MCF 10A (cell line): ENCODE results near the gene CCDC197. TPM values are rescaled to one million over a fixed set of nuclear protein-coding genes. Genes with fewer than 3 reads are reported as not detected.

Source experiments
- BruUV-seq: library from RNA; stranded (reverse); fragments of 400-500 nt; replicated peaks from 2 replicates; lab custom pipeline; 2021; lab: Mats Ljungman, UMichigan
- CTCF ChIA-PET: fragments of 300-600 bp; sonication (Branson Sonifier 250); formaldehyde crosslinking; extraction: SDS; loops from one replicate; lab custom pipeline; 2021; ENCODE audit warnings: antibody characterized with exemption, inconsistent platforms; lab: Yijun Ruan, JAX
- POLR2A ChIA-PET: fragments of 300-600, 350-650 bp; sonication (Branson Sonifier 250); formaldehyde crosslinking; extraction: SDS; loops from one replicate; lab custom pipeline; 2020; ENCODE audit warnings: antibody characterized with exemption, inconsistent platforms; lab: Yijun Ruan, JAX
- DNase-seq: peaks from one replicate; pipeline ENCODE4 v3.0.0-alpha.2; 2018; ENCODE audit not compliant: unreplicated experiment
- H3K27ac Mint-ChIP-seq: one replicate; pipeline ENCODE4 v1.8.0; 2022; ENCODE audit warnings: mild to moderate bottlenecking, low read depth, mixed read lengths; ENCODE audit not compliant: unreplicated experiment
- H3K27me3 Mint-ChIP-seq: one replicate; pipeline ENCODE4 v1.8.0; 2022; ENCODE audit warnings: mixed read lengths; ENCODE audit not compliant: insufficient read depth, unreplicated experiment
- H3K36me3 Mint-ChIP-seq: one replicate; pipeline ENCODE4 v1.8.0; 2022; ENCODE audit warnings: mild to moderate bottlenecking, moderate library complexity, mixed read lengths; ENCODE audit not compliant: insufficient read depth, unreplicated experiment
- H3K4me1 Mint-ChIP-seq: one replicate; pipeline ENCODE4 v1.8.0; 2022; ENCODE audit warnings: mixed read lengths; ENCODE audit not compliant: insufficient read depth, unreplicated experiment
- H3K4me3 Mint-ChIP-seq: one replicate; pipeline ENCODE4 v1.8.0; 2022; ENCODE audit warnings: mild to moderate bottlenecking, moderate library complexity, mixed read lengths; ENCODE audit not compliant: unreplicated experiment
- H3K9me3 Mint-ChIP-seq: one replicate; pipeline ENCODE4 v1.8.0; 2022; ENCODE audit warnings: mixed read lengths; ENCODE audit not compliant: unreplicated experiment
- CTCF ChIP-seq: fragments of 200-600 bp; IDR thresholded peaks from one replicate; pipeline ENCODE4 v1.8.0; 2022; ENCODE audit warnings: antibody characterized with exemption, mild to moderate bottlenecking; ENCODE audit not compliant: unreplicated experiment
- intact Hi-C: fragments of 100-400 bp; cut with micrococcal nuclease; formaldehyde crosslinking; loops from 2 replicates; pipeline ENCODE4 v1.14.1; 2022
- total RNA-seq: library from RNA; stranded (reverse); gene quantifications from 2 replicates; pipeline ENCODE4 v1.2.3, GENCODE V29; 2022

The CCDC197 gene
- total RNA-seq, 1 experiment from 2014 or later = not detected

GRCh38 chr14:93974833-93975232 is 22.3 kb upstream of the CCDC197 start:
- no peaks in the 10 kb centered on the region for H3K4me1 Mint-ChIP-seq
- intact Hi-C loops = no loop called here
- ChIA-PET CTCF (no interaction called here), POLR2A (no interaction called here)
- peaks cover 23% of the 10 kb centered on the region for H3K27me3 Mint-ChIP-seq
- H3K27ac Mint-ChIP-seq = no peak overlapping the region
- H3K4me3 Mint-ChIP-seq = no peak overlapping the region
- no TSS peak for BruUV-seq
- no peak for TF ChIP-seq CTCF
- DNase-seq = no peak
- no peaks in the 10 kb centered on the region for H3K36me3 Mint-ChIP-seq
- H3K9me3 Mint-ChIP-seq = no peaks in the 10 kb centered on the region

GRCh38 chr14:93975791-93976476 is 21.2 kb upstream of the CCDC197 start:
- Mint-ChIP-seq H3K9me3 (no peaks in the 10 kb centered on the region), H3K27ac (no peak overlapping the region), H3K36me3 (no peaks in the 10 kb centered on the region), H3K27me3 (peaks cover 23% of the 10 kb centered on the region), H3K4me1 (no peaks in the 10 kb centered on the region), H3K4me3 (no peak overlapping the region)
- DNase-seq = no peak
- CTCF ChIA-PET = interaction anchor here (0.6 kb wide), 1 partner anchor 511 kb away, joined by 3 read pairs; no protein-coding TSS in a partner anchor
- intact Hi-C loops = no loop called here
- POLR2A ChIA-PET = interaction anchor here (0.9 kb wide), 1 partner anchor 14 kb away, joined by 7 read pairs; no protein-coding TSS in a partner anchor
- no peak for TF ChIP-seq CTCF
- no TSS peak for BruUV-seq

GRCh38 chr14:93976477-93977057 is 20.5 kb upstream of the CCDC197 start, which contains the start of gene ASB2:
Gene ASB2 (minus strand): TSS chr14:93976570. CDS start chr14:93964539, 12,031 bp downstream.
- Mint-ChIP-seq H3K4me3 (no peak within 1 kb of the TSS), H3K27ac (no peak within 1 kb of the TSS), H3K4me1 (no peaks in the 10 kb centered on the region), H3K27me3 (peaks cover 23% of the 10 kb centered on the region), H3K9me3 (no peaks in the 10 kb centered on the region), H3K36me3 (no peaks in the 10 kb centered on the region)
- TF ChIP-seq CTCF = no peak
- POLR2A ChIA-PET = interaction anchor here (0.9 kb wide), 1 partner anchor 14 kb away, joined by 7 read pairs; no protein-coding TSS in a partner anchor
- no peak for DNase-seq
- intact Hi-C loops = no loop called here
- CTCF ChIA-PET = no interaction called here
- no TSS peak for BruUV-seq

GRCh38 chr14:93977171-93977570 is 19.9 kb upstream of the CCDC197 start:
- no peak for DNase-seq
- no peak for TF ChIP-seq CTCF
- no TSS peak for BruUV-seq
- Mint-ChIP-seq H3K4me1 (no peaks in the 10 kb centered on the region), H3K36me3 (no peaks in the 10 kb centered on the region), H3K4me3 (no peak overlapping the region), H3K27ac (no peak overlapping the region), H3K27me3 (peaks cover 23% of the 10 kb centered on the region), H3K9me3 (no peaks in the 10 kb centered on the region)
- intact Hi-C loops = no loop called here
- ChIA-PET CTCF (interaction anchor here (0.9 kb wide), 1 partner anchor 70 kb away, joined by 3 read pairs; no protein-coding TSS in a partner anchor), POLR2A (interaction anchor here (0.9 kb wide), 1 partner anchor 13 kb away, joined by 7 read pairs; no protein-coding TSS in a partner anchor)
